Head of caudate nucleus (tissue), 42 donors: ENCODE data around the gene MAGI3.

Experiments
- DNase-seq, 42 donors: peaks; one replicate each; pipeline versions ENCODE4 v3.0.0 to v3.0.0-alpha.2; 2020 to 2021; ENCODE audit warnings: mixed read lengths in 7 of 42
- intact Hi-C: fragments of 100-400 bp; cut with DNase I; formaldehyde crosslinking; loops from one replicate; pipeline ENCODE4 v1.15.0; 2022

MAGI3 gene

GRCh38 chr1:113665071-113665470, 274.8 kb downstream of the MAGI3 start:
- intact Hi-C loops = no loop called here
- no peak for DNase-seq

GRCh38 chr1:113666126-113666525, 275.8 kb downstream of the MAGI3 start:
- DNase-seq = no peak
- intact Hi-C loops = no loop called here

- DNase-seq = no peak
- intact Hi-C loops = no loop called here
Observed at GRCh38 chr1:113669988-113670387, 279.7 kb downstream of the MAGI3 start.

GRCh38 chr1:113670650-113671049, 280.3 kb downstream of the MAGI3 start:
- no peak for DNase-seq
- intact Hi-C loops = no loop called here

GRCh38 chr1:113672491-113672890, 282.2 kb downstream of the MAGI3 start:
- no peak for DNase-seq
- intact Hi-C loops = no loop called here

- intact Hi-C loops = no loop called here
- DNase-seq = no peak
Observed at GRCh38 chr1:113674591-113674990, 284.3 kb downstream of the MAGI3 start.

GRCh38 chr1:113675302-113675701, 285.0 kb downstream of the MAGI3 start:
- no peak for DNase-seq
- intact Hi-C loops = loop anchor here (5.0 kb wide), 1 partner anchor 533 kb away; no protein-coding TSS in a partner anchor

- intact Hi-C loops = loop anchor here (5.0 kb wide), 1 partner anchor 534 kb away; no protein-coding TSS in a partner anchor
Observed at GRCh38 chr1:113676524-113676923, 286.2 kb downstream of the MAGI3 start.

GRCh38 chr1:113677250-113678158, 287.2 kb downstream of the MAGI3 start:
- DNase-seq = peak in 2 of 42 donors; percentile 21 to 22
- intact Hi-C loops = loop anchor here (5.0 kb wide), 1 partner anchor 535 kb away; no protein-coding TSS in a partner anchor

More at GRCh38 chr1:113676524-113676923, 286.2 kb downstream of the MAGI3 start:
- no peak for DNase-seq

- intact Hi-C loops = loop anchor here (5.0 kb wide), 1 partner anchor 536 kb away; no protein-coding TSS in a partner anchor
- no peak for DNase-seq
Observed at GRCh38 chr1:113678159-113678469, 287.8 kb downstream of the MAGI3 start.

GRCh38 chr1:113681596-113682337, 291.5 kb downstream of the MAGI3 start:
- DNase-seq = peak in 35 of 42 donors; percentile 7 to 87 (median 47)
- intact Hi-C loops = no loop called here

GRCh38 chr1:113683384-113684152, 293.3 kb downstream of the MAGI3 start:
- intact Hi-C loops = no loop called here
- no peak for DNase-seq

GRCh38 chr1:113684153-113684541, 293.8 kb downstream of the MAGI3 start:
- DNase-seq = no peak
- intact Hi-C loops = no loop called here

- intact Hi-C loops = no loop called here
- no peak for DNase-seq
Observed at GRCh38 chr1:113686891-113687618, 296.7 kb downstream of the MAGI3 start.

GRCh38 chr1:113691184-113691583, 300.9 kb downstream of the MAGI3 start:
- intact Hi-C loops = no loop called here
- DNase-seq = no peak

GRCh38 chr1:113692342-113692741, 302.0 kb downstream of the MAGI3 start:
- DNase-seq = no peak
- intact Hi-C loops = no loop called here

GRCh38 chr1:113692824-113693431, 302.6 kb downstream of the MAGI3 start:
- intact Hi-C loops = no loop called here
- DNase-seq = no peak

- DNase-seq = no peak
- intact Hi-C loops = no loop called here
Observed at GRCh38 chr1:113694910-113695309, 304.6 kb downstream of the MAGI3 start.
